K562 (cell line): ENCODE measurements around the gene ROMO1. TPM values are rescaled to one million over a fixed set of nuclear protein-coding genes. Genes with fewer than 3 reads are reported as not detected.

Experiments
- BCL6 ChIP-seq: fragments of 250-450 bp; sonication (Bioruptor Pico); IDR thresholded peaks from 2 replicates; pipeline ENCODE4 v1.4.0; 2020
- FIP1L1 ChIP-seq: fragments of 200-400 bp; formaldehyde crosslinking; IDR thresholded peaks from 2 replicates; pipeline ENCODE4 v1.6.1; 2018; ENCODE audit warnings: mild to moderate bottlenecking, low read depth, low read length; ENCODE audit not compliant: poor library complexity, severe bottlenecking
- HNRNPH1 ChIP-seq: fragments of 200-400 bp; formaldehyde crosslinking; optimal IDR thresholded peaks from 2 replicates; pipeline ENCODE3; 2017; ENCODE audit warnings: low read depth, mild to moderate bottlenecking, low read length, moderate library complexity
- ILK ChIP-seq: fragments of 450-650 bp; IDR thresholded peaks from 2 replicates; pipeline ENCODE4 v1.6.1; 2016; ENCODE audit warnings: missing genetic modification characterization, low read depth, mild to moderate bottlenecking, missing compliant biosample characterization, moderate library complexity, borderline replicate concordance
- KDM1A ChIP-seq, 2 experiments: fragments of 450-650 bp; IDR thresholded peaks; 2 replicates each; pipeline ENCODE4 v1.6.1; 2016; ENCODE audit warnings: mild to moderate bottlenecking in 2 of 2
- KDM4B ChIP-seq, 2 experiments: fragments of 450-650 bp in 1 of 2; sonication (generic) in 1 of 2; IDR thresholded peaks; 2 replicates each; pipeline ENCODE4 v1.6.1; 2016 to 2017; ENCODE audit warnings: borderline replicate concordance in 2 of 2, antibody characterized with exemption in 1 of 2, low read depth in 1 of 2, mild to moderate bottlenecking in 1 of 2
- KHSRP ChIP-seq: fragments of 450-650 bp; IDR thresholded peaks from 2 replicates; pipeline ENCODE4 v1.6.1; 2017
- KLF6 ChIP-seq: fragments of 250-450 bp; sonication (Bioruptor Pico); IDR thresholded peaks from 2 replicates; pipeline ENCODE4 v1.4.0; 2020; ENCODE audit warnings: mild to moderate bottlenecking, moderate library complexity, borderline replicate concordance
- PBX2 ChIP-seq, 2 experiments: IDR thresholded peaks in 1 of 2; conservative IDR thresholded peaks in 1 of 2; 2 replicates each; pipeline ENCODE4 v1.6.1; 2016; ENCODE audit warnings: low read depth in 2 of 2, mild to moderate bottlenecking in 1 of 2, missing compliant biosample characterization in 1 of 2, missing genetic modification characterization in 1 of 2, moderate library complexity in 1 of 2
- PHF8 ChIP-seq: fragments of 200-600 bp; sonication (generic); IDR thresholded peaks from 2 replicates; pipeline ENCODE4 v1.6.1; 2012; ENCODE audit warnings: mixed run types, mild to moderate bottlenecking, inconsistent platforms, low read length, moderate library complexity, borderline replicate concordance
- POLR2G ChIP-seq: fragments of 200-400 bp; formaldehyde crosslinking; IDR thresholded peaks from 2 replicates; pipeline ENCODE4 v1.6.1; 2017; ENCODE audit warnings: low read depth, mild to moderate bottlenecking, antibody characterized with exemption, low read length, moderate library complexity
- PTRF ChIP-seq: fragments of 450-650 bp; IDR thresholded peaks from 2 replicates; pipeline ENCODE4 v1.6.1; 2016; ENCODE audit warnings: mild to moderate bottlenecking, missing genetic modification characterization, missing compliant biosample characterization
- RBM17 ChIP-seq: fragments of 200-400 bp; formaldehyde crosslinking; IDR thresholded peaks from 2 replicates; pipeline ENCODE4 v1.6.1; 2017; ENCODE audit warnings: low read depth, mild to moderate bottlenecking, low read length, borderline replicate concordance
- RBM34 ChIP-seq: fragments of 200-400 bp; formaldehyde crosslinking; IDR thresholded peaks from 2 replicates; pipeline ENCODE4 v1.6.1; 2018; ENCODE audit warnings: low read length, borderline replicate concordance; ENCODE audit not compliant: insufficient read depth
- SAP30 ChIP-seq: fragments of 200-600 bp; sonication (generic); IDR thresholded peaks from 2 replicates; pipeline ENCODE4 v1.6.1; 2012; ENCODE audit warnings: borderline replicate concordance, low read depth, mild to moderate bottlenecking, moderate library complexity, low read length, control low read depth, inconsistent platforms; ENCODE audit not compliant: insufficient read depth, poor library complexity, severe bottlenecking
- SREBF1 ChIP-seq: fragments of 150-350 bp; IDR thresholded peaks from 2 replicates; pipeline ENCODE4 v1.6.1; 2014; ENCODE audit warnings: antibody characterized with exemption, low read depth, low read length, borderline replicate concordance
- ZFP36 ChIP-seq: fragments of 150-350 bp; IDR thresholded peaks from 2 replicates; pipeline ENCODE4 v1.6.1; 2018; ENCODE audit warnings: low read length, low read depth; ENCODE audit not compliant: partially characterized antibody
- ZNF431 ChIP-seq: sonication (generic); formaldehyde crosslinking; IDR thresholded peaks from 2 replicates; pipeline ENCODE4 v1.8.0; 2022; ENCODE audit warnings: mild to moderate bottlenecking, missing genetic modification reagents
- ZNF707 ChIP-seq: fragments of 250-450 bp; sonication (Bioruptor Pico); conservative IDR thresholded peaks from 2 replicates; pipeline ENCODE4 v1.8.0; 2022; ENCODE audit warnings: inconsistent platforms, mild to moderate bottlenecking, moderate library complexity
- ZNF76 ChIP-seq: fragments of 250-450 bp; sonication (Bioruptor Pico); IDR thresholded peaks from 2 replicates; pipeline ENCODE4 v1.4.0; 2020; ENCODE audit warnings: mild to moderate bottlenecking, moderate library complexity, borderline replicate concordance
- ZNF778 ChIP-seq: fragments of 450-650 bp; formaldehyde crosslinking; IDR thresholded peaks from 2 replicates; pipeline ENCODE4 v1.4.0; 2020; ENCODE audit warnings: mild to moderate bottlenecking, moderate library complexity
- polyA plus RNA-seq, 8 experiments: library from polyadenylated mRNA; depleted of rRNA in 4 of 8; stranded (reverse) in 5 of 8; unstranded in 3 of 8; fragments of >200 nt; fragmentation: Nextera tagmentation in 2 of 8; fragmentation: Illumina TruSeq in 1 of 8; extraction: Ambion mirVana in 2 of 8; extraction: Trizol in 1 of 8; gene quantifications; 2 replicates each; pipeline versions ENCODE4 v1.2.1 to v1.2.3, GENCODE V29; 2011 to 2014; ENCODE audit warnings: inconsistent platforms in 1 of 8, missing spikeins in 1 of 8
- total RNA-seq, 7 experiments: library from RNA; depleted of rRNA in 6 of 7; stranded (reverse); fragments of >200 nt in 6 of 7; fragmentation: Illumina TruSeq in 2 of 7; extraction: Trizol in 2 of 7; gene quantifications; 2 replicates each; pipeline versions ENCODE4 v1.2.1 to v1.2.3, GENCODE V29; 2011 to 2021; ENCODE audit warnings: low replicate concordance in 1 of 7
- TF ChIP-seq, protein P1 (sequence below): IDR thresholded peaks from 2 replicates; pipeline ENCODE4 v1.6.1; 2012; ENCODE audit warnings: low read depth, low read length, improper control_type of control experiment, borderline replicate concordance

Gene ROMO1
- total and polyA plus RNA-seq, 9 of the 15 experiments (the other 6 are each of a cell fraction or from before 2014, with no cell fraction given) = 31.8 to 741 (median 226) TPM

GRCh38 chr20:35699127-35699956 is at the start of gene ROMO1, which contains the start of gene NFS1 (continued):
- TF ChIP-seq HNRNPH1 = no peak
- peak; percentile 32; the same call in 1 of the 2 replicates for TF ChIP-seq KHSRP
- no peak for TF ChIP-seq RBM17
- no peak for TF ChIP-seq PBX2 (CRISPR knock-in tag; IDR thresholded peaks at IDR 0.05; ENCODE audit: low read depth)
- TF ChIP-seq PBX2 (tag; conservative IDR thresholded peaks at IDR 0.05; ENCODE audit: low read depth) = no peak
- peak; percentile 97 for TF ChIP-seq POLR2G
- no peak for TF ChIP-seq BCL6 (CRISPR knock-in tag)
- TF ChIP-seq ZNF76 = peak; percentile 22; the same call in 1 of the 2 replicates
- TF ChIP-seq KDM4B (IDR thresholded peaks at IDR 0.05; ENCODE audit: borderline replicate concordance in 2 of 2, low read depth in 1 of 2) = peak in 1 of 2 experiments; percentile 98; a peak in 2 of 4 replicates
- no peak for TF ChIP-seq ZFP36
- no peak for TF ChIP-seq ZNF778 (CRISPR knock-in tag)
- no peak for TF ChIP-seq SREBF1
- TF ChIP-seq ZNF431 (CRISPR knock-in tag) = no peak
- TF ChIP-seq SAP30 = peak; percentile 16
- peak; percentile 98 for TF ChIP-seq PHF8
- no peak for TF ChIP-seq ZNF707 (CRISPR knock-in tag)
- TF ChIP-seq, protein P1, sequence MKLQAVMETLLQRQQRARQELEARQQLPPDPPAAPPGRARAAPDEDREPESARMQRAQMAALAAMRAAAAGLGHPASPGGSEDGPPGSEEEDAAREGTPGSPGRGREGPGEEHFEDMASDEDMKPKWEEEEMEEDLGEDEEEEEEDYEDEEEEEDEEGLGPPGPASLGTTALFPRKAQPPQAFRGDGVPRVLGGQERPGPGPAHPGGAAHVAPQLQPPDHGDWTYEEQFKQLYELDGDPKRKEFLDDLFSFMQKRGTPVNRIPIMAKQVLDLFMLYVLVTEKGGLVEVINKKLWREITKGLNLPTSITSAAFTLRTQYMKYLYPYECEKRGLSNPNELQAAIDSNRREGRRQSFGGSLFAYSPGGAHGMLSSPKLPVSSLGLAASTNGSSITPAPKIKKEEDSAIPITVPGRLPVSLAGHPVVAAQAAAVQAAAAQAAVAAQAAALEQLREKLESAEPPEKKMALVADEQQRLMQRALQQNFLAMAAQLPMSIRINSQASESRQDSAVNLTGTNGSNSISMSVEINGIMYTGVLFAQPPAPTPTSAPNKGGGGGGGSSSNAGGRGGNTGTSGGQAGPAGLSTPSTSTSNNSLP = no peak
- TF ChIP-seq KLF6 = no peak
- no peak for TF ChIP-seq ILK (tag)
- peak; percentile 73 for TF ChIP-seq FIP1L1
- TF ChIP-seq KDM1A (IDR thresholded peaks at IDR 0.05) = no peak
- no peak for TF ChIP-seq RBM34
- TF ChIP-seq PTRF (tag) = no peak
